ENCODE data around the gene RAB13.

DNA sequence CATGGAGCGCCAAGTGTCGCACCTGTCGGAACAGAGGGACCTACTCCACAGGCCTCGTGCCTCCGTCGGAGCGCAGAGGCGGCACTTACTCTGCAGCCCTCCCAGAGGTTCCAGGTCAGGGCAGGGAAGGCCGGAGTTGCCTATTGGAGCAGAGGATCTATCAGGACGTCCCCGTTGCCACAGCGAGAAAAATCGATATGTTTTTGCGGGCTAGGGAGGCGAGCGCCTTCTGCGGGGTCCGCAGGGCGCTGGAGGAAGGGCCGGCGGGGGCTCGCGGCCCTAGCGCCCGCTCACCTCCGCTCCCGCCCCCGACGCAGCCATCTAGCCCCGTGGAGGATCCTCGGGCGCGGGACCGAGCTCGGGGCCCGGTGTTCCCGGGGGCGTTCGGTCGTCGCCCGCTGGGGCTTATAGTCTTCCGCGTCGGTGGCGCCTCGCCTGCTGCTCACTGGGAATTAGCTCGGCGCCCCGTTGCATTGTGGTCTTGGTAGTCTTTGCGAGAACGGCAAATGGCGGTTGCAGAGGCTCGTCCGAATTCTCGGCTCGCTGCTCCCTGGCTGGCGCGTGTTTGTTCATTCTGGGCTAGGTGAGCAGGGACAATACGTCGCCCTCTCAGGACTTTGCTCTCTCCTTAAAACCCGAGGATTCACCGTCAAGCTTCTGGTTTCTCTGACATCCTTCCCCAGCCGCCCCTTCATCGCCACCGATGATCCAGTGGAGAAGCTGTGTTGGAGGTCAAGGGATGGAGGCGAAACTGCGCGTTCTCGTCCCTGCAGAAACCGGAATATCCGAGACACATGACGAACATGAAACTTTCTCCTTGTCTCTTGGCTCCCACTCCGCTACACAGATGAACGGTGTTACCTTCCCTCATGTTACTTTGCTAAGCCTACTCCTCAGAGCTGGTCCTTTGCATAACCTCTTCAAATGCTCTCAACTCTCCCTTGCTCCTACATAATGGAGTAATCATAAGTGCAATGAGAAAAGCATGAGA, 8.6 kb downstream of the RAB13 start, which contains the start of gene JTB:
- TF ChIP-seq, protein P1, sequence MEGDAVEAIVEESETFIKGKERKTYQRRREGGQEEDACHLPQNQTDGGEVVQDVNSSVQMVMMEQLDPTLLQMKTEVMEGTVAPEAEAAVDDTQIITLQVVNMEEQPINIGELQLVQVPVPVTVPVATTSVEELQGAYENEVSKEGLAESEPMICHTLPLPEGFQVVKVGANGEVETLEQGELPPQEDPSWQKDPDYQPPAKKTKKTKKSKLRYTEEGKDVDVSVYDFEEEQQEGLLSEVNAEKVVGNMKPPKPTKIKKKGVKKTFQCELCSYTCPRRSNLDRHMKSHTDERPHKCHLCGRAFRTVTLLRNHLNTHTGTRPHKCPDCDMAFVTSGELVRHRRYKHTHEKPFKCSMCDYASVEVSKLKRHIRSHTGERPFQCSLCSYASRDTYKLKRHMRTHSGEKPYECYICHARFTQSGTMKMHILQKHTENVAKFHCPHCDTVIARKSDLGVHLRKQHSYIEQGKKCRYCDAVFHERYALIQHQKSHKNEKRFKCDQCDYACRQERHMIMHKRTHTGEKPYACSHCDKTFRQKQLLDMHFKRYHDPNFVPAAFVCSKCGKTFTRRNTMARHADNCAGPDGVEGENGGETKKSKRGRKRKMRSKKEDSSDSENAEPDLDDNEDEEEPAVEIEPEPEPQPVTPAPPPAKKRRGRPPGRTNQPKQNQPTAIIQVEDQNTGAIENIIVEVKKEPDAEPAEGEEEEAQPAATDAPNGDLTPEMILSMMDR (conservative IDR thresholded peaks at IDR 0.05) = no peak
- TF ChIP-seq EZH2 (IDR thresholded peaks at IDR 0.05; ENCODE audit: low read depth) = no peak
